HG03378 (cell line): ENCODE measurements around the gene ZNF784.

Source experiments
- ATAC-seq: cut with Tn5 transposase; IDR thresholded peaks from one replicate; pipeline ENCODE4 v1.9.1; 2021; ENCODE audit warnings: mild to moderate bottlenecking, moderate library complexity; ENCODE audit not compliant: unreplicated experiment

Gene ZNF784

DNA sequence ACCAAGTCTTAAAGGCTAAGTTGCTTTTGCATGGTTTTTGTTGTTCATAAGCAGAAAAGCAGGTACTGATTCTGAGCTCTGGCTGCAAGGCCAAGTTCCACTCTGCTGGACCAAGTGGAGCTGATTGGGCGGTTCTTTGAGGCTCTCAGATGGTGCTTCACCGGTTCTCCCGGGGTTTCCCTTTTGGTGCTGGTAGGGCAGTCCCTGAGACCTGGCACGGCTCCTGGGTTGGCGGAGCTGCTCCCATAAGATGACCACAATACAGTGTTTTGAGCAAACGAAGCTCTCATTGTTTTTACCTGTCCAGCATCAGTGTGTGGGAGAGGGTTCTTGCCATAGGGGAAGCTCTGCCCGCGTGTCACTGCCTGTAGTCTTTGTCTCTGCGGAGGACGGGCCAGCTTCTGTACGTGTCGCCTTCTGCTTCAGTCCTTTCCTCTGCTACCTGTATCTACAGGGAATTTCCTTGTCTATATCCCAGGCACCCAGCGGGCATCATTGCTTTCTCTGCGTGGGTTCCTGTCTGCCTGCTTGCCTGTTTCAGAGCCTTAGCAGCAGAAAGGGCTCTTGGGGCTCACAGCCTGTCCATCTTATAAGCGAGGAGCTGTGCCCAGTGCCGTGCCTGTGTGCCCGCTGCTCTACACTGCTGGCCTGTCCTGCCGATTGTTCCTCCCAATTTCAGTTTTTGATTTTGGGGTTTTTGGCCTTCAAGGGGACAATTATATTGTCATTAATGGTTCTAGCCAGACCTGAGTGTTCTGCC is 32.8 kb upstream of the ZNF784 start:
- no peak for ATAC-seq

DNA sequence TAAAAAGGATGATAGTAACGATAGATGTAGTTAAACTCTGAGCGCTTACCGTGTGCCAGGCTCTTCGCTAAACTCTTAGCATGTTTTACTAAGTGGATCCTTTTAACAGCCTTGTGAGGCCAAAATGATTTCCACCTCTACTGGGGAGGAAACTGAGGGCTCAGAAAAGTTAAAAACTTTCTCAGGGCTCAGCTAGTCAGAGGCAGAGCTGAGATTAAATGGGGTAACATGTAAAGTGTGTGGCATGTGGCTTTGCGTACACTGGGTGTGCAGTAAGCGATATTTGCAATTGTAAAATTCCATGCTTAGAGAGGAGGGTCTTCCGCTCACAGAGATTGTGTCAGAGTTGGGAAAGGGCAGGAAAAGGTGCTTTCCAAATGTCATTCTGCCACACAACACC is 32.2 kb upstream of the ZNF784 start:
- ATAC-seq = no peak

DNA sequence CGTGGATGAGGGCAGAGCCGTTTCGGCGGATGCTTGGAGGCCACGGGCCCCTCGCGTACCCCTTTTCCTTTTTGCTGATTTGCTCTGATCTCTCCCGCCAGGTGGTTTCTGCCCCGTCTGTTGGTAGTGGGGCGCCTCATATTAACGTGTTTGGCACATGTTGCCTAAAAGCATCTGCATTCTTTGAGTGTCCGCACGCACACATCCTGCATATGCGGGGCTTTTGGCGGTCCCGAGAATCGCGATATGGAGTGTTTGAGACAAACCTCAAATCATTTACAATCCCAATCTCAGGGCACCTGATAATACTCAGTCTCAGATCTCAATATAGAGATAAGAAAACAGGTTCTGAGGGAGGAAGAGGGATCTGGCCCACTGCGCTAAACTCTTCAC is 31.3 kb upstream of the ZNF784 start:
- ATAC-seq = no peak

DNA sequence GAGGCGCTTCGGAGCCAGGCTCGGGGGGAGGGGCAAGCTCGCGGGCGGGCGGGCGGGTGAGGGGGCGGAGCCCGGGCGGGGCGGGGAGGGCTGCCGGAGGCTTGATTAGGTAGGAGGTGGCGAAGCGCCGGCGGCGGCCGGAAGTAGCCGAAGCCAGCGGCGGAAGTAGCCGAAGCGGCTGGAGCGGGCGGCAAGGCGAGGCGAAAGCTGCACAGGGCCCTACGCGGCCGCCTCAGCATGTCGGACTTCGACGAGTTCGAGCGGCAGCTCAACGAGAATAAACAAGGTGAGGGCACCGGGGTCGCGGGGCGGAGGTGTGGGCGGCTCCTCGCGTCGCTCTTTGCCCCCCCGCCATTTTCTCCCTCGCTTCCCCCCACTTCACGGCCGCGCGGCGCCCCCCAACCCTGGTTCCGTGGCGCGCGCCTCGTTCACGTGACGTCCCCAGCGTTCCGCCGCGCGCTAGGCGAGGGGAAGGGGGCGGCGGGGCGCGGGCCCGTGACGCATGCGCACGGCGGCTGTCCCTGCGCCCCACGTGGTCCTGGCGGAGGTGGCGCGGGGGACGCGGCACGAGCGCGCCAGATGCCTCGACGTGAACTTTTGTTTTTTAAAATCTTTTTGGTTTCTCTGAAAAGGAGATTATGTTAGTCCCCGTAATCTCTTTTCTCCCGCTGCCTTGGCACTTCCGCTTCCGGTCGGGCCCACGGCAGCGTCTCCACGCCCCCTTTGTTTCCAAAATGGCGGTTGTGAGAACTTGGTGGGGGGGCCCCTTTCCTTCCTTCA is 30.7 kb upstream of the ZNF784 start, which contains the start of gene U2AF2:
U2AF2 (plus strand) TSS at position 168 of the 780 bp plus-strand sequence; CDS start at position 238, 70 bp downstream.
- peak; percentile 27 for ATAC-seq

DNA sequence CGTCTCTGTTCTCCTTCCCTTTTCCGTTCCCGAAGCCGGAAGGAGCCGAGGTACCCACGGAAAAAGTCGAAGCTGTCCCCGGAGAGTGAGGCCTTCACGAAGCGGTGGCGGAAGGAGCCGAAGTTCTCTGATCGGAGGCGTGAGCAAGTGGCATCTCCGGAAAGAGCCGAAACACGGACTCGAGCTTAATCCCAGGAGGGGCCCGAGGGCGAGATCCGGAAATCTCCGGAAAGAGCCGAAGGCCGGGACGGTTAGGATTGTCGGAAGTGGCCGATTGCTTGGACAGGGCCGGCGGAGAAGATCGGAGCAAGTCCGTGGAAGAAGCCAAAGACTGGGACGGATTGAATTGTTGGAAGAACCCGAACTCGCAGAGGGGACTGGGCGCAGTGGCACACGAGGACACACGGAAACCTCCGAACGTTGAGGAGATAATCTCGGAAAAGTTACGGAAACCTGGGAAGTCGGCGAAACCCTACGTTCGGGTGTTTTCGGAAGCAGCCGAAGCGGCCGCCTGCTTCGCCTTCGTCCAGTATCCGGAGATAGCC is 30.0 kb upstream of the ZNF784 start:
- ATAC-seq = peak; percentile 56

DNA sequence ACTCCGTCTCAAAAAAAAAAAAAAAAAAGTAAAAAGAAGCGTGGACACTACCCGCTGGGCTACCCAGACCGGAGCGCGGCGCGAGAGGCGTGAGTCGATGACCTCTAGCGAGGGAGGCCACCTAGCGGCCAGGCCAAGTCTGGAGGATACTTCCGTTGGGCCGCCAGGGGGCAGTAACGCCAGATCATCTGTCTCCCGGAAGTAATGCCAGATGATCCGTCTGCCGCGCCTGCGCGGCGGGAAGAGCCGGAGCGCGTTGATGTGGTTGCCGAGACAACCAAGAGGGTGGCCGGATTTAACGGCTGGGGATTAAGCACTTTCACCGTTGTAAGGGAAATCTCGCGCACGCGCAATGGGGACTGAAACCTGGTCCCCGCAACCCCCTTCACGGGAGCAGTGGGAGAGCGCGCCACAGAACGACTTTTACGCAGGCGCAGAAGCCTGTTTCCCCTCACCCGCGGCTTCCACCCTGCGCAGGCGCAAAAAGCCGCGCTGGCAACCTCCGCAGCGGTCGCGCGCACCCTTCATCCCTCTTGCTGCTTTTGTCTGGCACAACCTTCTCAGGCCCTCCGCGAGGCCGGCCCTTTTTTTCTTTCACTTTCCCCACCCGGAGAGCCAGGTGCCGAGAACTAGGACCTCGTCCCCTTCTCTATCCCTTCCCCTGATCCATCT is 29.4 kb upstream of the ZNF784 start:
- peak; percentile 46 for ATAC-seq

DNA sequence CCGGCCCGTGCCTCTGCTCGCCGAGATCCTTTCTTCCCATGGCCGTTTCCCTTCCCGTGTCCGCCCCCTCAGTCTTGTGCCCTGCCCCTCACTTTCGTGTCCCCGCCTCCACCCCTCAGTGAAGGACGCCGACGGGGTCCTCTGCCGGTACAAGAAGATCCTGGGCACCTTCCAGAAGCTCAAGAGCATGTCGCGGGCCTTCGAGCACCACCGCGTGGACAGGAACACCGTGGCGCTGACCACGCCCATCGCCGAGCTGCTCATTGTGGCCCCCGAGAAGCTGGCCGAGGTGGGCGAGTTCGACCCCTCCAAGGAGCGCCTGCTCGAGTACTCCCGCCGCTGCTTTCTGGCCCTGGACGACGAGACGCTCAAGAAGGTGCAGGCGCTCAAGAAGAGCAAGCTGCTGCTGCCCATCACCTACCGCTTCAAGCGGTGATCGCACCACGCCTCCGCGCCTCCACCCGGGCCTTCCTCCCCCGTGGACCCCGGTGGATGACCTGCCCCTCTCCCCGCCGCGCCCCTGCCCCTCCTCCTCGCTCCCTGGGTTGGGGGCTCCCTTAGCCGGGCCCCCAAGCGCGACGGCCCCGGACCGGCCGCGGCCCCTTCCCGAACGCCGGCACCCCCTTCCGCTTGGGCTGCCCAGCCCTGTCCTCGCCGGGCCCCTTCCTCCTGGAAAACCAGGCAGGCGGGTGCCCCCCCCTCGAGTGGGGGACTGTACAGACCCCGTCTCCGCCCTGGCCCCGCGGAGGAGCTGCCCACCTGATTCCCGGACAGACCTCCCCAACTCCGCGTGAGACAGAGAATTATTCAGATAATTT is 28.2 kb upstream of the ZNF784 start:
- ATAC-seq = no peak

DNA sequence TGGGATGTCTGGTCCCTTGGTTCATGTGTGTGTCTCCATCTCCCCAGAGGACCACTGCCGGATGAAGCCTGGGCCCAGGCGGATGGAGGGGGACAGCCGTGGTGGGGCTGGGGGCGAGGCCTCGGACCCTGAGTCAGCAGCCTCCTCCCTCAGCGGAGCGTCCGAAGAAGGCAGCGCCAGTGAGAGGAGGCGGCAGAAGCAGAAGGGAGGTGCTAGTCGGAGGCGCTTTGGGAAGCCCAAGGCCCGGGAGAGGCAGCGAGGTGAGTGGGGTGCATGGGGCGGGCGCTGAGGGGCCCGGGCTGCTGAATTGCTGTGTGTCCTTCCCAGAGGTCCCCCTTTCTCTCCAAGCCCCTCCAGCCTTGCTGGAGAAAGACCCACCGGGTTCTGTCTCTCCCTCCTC is 26.9 kb upstream of the ZNF784 start:
- no peak for ATAC-seq

DNA sequence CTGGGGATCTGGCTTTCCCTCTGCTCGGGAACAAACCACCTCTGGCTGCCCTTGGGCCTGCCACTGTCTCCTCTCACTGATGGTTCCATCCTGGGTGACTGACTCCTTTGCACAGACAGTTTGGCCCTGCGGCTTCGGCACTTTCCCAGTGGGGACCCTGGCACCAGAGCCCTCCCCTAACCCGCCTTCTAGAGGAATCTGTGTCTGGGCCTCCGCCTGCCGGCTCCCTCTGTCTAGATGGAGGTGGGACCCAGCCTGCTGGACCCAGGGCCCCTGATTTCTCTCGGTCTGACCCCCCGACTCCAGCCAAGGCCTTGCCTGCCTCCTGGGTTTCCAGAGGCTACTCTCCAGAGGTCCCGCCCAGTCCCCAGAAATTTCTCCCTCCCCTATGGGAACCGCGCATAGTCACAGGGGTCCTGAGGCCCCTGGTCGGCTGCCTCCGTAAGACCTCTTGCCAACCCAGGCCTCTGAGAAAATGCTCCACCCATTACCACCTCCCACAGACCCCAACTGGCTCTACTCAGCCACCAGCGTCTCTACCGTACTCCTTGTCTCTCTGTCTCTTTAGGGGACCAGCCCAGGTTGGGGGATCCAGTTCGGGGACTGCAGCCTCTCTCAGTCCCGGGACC is 26.4 kb upstream of the ZNF784 start:
- ATAC-seq = no peak

DNA sequence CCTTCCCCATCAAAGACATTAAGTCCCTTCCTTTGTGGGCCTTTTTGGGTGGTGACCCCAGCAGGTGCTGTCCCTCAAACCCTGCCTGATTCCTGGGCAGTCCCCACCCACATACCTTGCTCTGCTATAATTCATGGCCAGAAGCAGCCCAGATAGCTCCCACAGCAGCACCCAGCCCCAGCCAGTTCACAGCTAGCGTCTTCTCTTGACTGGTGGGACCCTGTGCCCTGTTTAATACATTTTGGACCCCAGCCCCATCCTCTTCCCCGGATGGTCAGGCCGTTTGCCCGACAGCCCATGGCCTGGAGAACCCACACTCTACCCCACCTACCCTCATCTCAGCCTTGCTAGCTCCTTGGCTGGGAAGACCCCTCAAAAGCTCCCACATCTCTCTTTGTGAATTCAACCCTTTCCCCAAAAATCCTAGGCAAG is 25.8 kb upstream of the ZNF784 start:
- ATAC-seq = no peak

DNA sequence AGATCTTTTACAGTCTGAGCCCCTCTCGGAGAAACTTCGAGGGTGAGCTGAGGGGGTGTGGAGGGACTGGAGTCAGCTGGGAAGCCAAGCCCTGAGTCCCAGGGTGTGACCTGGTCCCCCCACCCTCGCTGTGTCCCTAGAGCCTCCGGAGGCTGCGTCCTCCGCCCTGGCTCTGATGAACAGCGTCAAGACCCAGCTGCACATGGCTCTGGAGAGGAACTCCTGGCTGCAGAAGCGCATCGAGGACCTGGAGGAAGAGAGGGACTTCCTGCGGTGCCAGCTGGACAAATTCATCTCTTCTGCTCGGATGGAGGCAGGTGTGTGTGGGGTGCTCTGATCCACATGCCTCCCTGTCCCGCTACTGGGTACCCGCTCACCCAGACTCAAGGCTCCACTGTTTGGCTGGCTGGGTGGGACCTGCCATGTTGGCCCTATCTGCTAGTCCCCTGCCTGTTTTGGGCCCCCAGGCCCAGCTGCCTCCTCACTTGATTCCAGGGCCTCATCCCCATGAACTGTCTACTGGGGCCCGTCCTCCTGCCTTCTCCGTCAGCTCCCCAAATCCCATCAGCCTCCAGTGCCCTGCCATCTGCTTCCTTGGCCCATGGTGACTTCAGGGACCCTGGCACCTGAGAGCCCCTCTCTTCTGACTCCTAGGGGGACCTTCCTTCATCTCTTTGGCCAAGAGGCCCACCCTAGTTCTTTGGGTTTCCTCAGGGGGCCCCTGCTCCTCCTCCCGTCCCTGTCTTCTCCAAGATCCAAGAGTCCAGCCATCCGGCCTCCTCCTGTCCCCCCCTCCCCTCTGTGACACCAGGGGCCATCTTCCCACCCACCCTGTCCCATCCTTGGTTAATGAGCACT is 25.1 kb upstream of the ZNF784 start:
- no peak for ATAC-seq

DNA sequence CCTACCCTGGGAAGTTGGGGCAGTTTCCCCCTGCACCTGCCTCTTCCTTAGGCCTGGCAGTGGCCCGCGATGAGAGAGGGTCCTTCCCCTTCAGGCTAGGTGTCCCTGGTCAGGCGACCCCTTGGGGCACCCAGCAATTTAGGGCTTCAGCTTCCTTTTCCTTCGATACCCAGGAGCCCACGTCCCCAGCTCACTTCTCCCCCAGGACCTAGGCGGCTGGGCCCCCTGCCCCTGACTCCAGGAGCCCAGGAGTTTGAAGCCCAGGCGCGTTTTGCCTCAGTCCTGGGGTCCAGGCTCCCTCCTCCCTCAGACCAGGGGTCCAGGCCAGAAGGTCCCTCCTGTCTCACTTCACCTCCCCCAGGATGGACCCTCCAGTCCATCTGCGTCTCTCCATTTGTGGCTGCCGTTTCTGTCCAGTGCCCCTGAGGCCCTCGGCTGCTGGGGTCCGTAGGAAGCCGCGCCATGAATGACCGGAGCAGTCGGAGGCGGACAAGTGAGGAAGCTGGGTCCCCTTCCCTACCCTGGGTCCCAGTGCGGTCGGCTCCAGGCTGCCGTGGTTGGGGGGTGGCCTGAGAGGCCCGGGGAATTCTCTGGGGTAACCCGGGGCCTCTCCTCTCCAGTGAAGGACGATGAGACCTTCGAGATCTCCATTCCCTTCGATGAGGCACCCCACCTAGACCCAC is 24.4 kb upstream of the ZNF784 start:
- no peak for ATAC-seq

DNA sequence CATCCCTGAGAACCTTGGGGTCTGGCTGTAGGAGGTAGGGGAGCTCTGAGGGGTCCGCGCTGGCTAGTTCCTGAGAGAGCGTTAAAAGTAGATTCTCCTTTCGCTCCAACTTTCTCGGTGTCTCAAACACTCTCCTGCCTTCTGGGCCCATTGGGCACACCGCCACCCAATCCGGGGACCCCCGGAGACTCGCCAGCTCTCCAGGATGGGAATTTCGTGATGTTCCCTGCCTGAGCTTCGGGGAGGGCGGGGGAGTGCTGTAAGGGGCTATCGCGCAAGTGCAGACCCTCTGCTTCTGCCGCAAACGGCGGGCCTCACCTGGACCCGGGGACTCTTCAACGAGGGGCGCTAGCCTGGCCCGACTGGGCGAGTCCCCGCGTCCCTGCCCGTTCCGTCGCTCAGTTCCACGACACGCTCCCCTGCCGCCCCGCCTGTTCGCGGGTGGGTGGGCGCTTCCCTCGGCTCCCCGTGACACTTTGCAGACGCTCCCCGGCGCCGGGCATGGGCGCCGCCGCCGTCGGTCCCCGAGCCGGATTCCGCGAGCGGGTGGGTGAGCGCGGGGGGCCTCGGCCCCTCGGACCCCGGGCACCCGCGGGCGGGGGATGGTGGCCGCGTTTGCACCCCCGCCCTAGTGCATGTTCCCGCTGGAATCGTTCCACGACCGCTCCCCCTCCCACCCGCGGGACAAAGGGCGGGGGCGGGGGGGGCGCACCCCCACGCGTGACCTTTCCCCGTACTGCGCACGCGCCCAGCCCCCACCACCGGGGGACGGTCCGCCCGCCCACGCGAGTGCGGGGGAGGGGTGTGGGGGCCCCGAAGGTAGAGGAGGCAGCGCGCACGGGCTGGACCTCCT is 23.6 kb upstream of the ZNF784 start, which contains the start of gene CCDC106:
CCDC106 (plus strand) TSS at position 481 of the 853 bp plus-strand sequence. CDS start 835 bp downstream, outside the sequence.
- ATAC-seq = no peak

DNA sequence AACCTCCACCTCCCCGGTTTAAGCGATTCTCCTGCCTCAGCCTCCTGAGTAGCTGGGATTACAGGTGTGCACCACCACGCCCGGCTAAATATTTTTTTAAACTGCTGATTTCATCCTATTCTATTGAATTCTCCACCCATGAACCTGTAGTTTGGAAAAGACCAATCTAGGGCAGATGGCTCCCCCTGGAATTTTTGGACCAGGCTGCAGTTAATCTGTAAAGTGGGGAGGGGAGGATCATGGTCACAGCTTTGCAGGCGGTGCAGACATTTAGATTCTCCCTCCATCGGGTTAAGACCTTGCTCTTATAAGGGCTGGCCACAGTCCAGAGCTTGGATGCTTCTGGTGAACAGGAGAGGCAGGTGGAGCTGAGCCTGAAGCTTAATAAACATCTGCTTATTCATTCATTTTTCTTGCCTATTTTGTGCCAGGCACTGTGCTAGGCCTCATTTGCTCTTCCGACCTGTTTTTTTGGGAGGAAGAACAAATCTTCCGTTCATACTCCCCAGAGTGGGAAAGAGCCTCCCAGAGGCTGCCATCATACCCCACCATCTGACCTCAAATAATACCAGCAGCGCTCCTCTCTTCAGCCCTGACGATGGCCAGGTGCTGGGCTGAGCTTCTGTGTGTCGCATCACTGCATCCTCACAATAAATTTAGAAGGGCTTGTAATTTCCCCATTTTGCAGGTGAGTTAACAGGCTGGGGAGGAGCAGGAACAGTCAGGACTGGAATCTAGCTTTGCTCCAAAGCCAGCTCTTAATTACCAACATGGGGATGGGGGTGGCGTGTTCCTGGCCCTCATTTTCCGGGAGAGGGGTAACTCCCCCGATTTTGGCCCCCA is 22.7 kb upstream of the ZNF784 start:
- ATAC-seq = no peak

DNA sequence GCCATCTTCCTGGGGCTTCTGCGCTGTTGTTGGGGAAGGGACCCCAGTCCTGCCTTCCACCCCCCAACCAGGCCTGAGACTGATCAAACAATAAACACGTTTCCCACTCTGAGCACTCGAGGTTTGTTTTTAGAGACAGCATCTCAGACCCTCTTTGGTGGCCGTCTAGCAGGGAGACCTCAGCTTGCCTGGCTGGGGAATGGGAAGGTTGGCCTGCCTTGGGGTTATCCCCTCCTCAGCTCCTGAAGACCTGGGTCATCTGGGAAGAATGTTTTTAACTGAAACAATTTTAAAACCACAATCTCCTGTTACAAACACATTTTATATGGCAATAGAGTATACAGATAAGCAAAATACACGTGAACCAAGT is 21.1 kb upstream of the ZNF784 start:
- no peak for ATAC-seq

DNA sequence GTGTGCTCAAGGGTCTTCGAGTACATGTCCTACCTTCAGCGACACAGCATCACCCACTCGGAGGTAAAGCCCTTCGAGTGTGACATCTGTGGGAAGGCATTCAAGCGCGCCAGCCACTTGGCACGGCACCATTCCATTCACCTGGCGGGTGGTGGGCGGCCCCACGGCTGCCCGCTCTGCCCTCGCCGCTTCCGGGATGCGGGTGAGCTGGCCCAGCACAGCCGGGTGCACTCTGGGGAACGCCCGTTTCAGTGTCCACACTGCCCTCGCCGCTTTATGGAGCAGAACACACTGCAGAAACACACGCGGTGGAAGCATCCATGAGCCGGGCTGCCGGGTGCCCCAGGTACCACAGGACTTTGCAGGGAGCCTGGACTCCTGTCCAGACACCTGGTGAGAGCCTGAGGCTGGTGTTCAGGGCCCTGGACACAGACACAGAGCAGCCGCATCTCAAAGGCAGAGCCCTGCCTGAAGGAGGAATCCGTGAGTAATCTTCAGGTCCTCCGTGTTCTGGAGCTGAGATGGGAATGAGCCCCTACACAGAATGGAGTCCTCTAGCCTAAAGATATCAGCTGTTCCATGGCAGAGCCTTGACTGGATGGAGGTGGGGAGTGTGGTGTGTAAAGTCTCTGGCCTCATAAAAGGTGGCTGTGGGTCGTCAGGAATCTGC is 20.6 kb upstream of the ZNF784 start:
- no peak for ATAC-seq
